NCI-H2081 treated with DMSO at 0.1 percent for 48 hours (cell line): Measurements from ENCODE around the gene TRIM75.
"Not testable (repeated sequence)": the region's sequence is repeated elsewhere in the genome, so short reads cannot be mapped to it uniquely, and the experiment has no call there.

Experiments used
- DNase-seq: peaks from one replicate; lab custom pipeline; 2025; lab: John Stamatoyannopoulos, UW

The TRIM75 gene

GRCh38 chr4:165077034-165077578, 23.4 kb downstream of the TRIM75 start:
- DNase-seq = no peak

GRCh38 chr4:165079476-165079875, 25.8 kb downstream of the TRIM75 start:
- peak; percentile 2 for DNase-seq

GRCh38 chr4:165084787-165085186, 31.1 kb downstream of the TRIM75 start:
- DNase-seq = not testable (repeated sequence)

- DNase-seq = no peak
Observed at GRCh38 chr4:165085946-165086345, 32.3 kb downstream of the TRIM75 start.

- DNase-seq = no peak
Observed at GRCh38 chr4:165088366-165088765, 34.7 kb downstream of the TRIM75 start.

GRCh38 chr4:165092187-165092586, 38.5 kb downstream of the TRIM75 start:
- not testable (repeated sequence) for DNase-seq

- DNase-seq = no peak
Observed at GRCh38 chr4:165094873-165095272, 41.2 kb downstream of the TRIM75 start.

- no peak for DNase-seq
Observed at GRCh38 chr4:165095291-165095690, 41.6 kb downstream of the TRIM75 start.

GRCh38 chr4:165096776-165097175, 43.1 kb downstream of the TRIM75 start:
- DNase-seq = no peak

GRCh38 chr4:165101641-165102040, 48.0 kb downstream of the TRIM75 start:
- DNase-seq = no peak

- DNase-seq = no peak
Observed at GRCh38 chr4:165106518-165106917, 52.9 kb downstream of the TRIM75 start.
